Fibroblast of gingiva (primary cell): ENCODE results near the gene ARL16.

Experiments used
- DNase-seq: peaks from one replicate; pipeline ENCODE4 v3.0.0-alpha.2; 2011; ENCODE audit warnings: low read depth

ARL16 gene

GRCh38 chr17:81695211-81695610 lies 11.6 kb upstream of the ARL16 start:
- DNase-seq, result no peak

GRCh38 chr17:81694810-81695209 lies 11.2 kb upstream of the ARL16 start:
- DNase-seq, result no peak

GRCh38 chr17:81693509-81694210 lies 10.1 kb upstream of the ARL16 start:
- no peak for DNase-seq

GRCh38 chr17:81691608-81692007 lies 8.0 kb upstream of the ARL16 start:
- no peak for DNase-seq

GRCh38 chr17:81691196-81691595 lies 7.6 kb upstream of the ARL16 start:
- no peak for DNase-seq

- DNase-seq, result no peak
Measured at GRCh38 chr17:81690549-81690948, 7.0 kb upstream of the ARL16 start.

- DNase-seq, result no peak
Measured at GRCh38 chr17:81690066-81690465, 6.5 kb upstream of the ARL16 start.

- DNase-seq, result no peak
Measured at GRCh38 chr17:81688616-81689015, 5.0 kb upstream of the ARL16 start.

GRCh38 chr17:81687770-81688541 lies 4.4 kb upstream of the ARL16 start:
- no peak for DNase-seq

- DNase-seq, result no peak
Measured at GRCh38 chr17:81686614-81687013, 3.0 kb upstream of the ARL16 start.

- peak; percentile 29 for DNase-seq
Measured at GRCh38 chr17:81685108-81685507, 1.5 kb upstream of the ARL16 start.

- DNase-seq, result peak; percentile 77
Measured at GRCh38 chr17:81684442-81684911, 880 bp upstream of the ARL16 start.

- no peak for DNase-seq
Measured at GRCh38 chr17:81683208-81683583, 401 bp downstream of the ARL16 start.

- DNase-seq, result peak; percentile 44
Measured at GRCh38 chr17:81682565-81683207, 911 bp downstream of the ARL16 start.

- DNase-seq, result peak; percentile 52
Measured at GRCh38 chr17:81681672-81682071, 1.9 kb downstream of the ARL16 start.

- DNase-seq, result no peak
Measured at GRCh38 chr17:81680150-81680549, 3.4 kb downstream of the ARL16 start.

- no peak for DNase-seq
Measured at GRCh38 chr17:81676906-81677305, 6.7 kb downstream of the ARL16 start.

- peak; percentile 40 for DNase-seq
Measured at GRCh38 chr17:81675515-81676221, 7.9 kb downstream of the ARL16 start.

- DNase-seq, result no peak
Measured at GRCh38 chr17:81673561-81674258, 9.9 kb downstream of the ARL16 start.

- DNase-seq, result no peak
Measured at GRCh38 chr17:81672954-81673353, 10.6 kb downstream of the ARL16 start.

GRCh38 chr17:81672504-81672903 lies 11.1 kb downstream of the ARL16 start:
- DNase-seq, result no peak

- no peak for DNase-seq
Measured at GRCh38 chr17:81667754-81668153, 15.8 kb downstream of the ARL16 start.
